Gastrocnemius medialis (tissue), 4 donors: Measurements from ENCODE around the gene PDE10A. TPM values are rescaled to one million over a fixed set of nuclear protein-coding genes. Genes with fewer than 3 reads are reported as not detected.

Experiments used
- ATAC-seq, 2 donors: fragments of 150-250 bp; one replicate each; pipeline ENCODE4 v1.9.1; 2016
- DNase-seq, 2 donors: peaks; one replicate each; pipeline ENCODE4 v3.0.0-alpha.2; 2019
- H3K27ac ChIP-seq, 4 donors: fragments of 200-600 bp; sonication (generic); 1 replicate in 1 of 4; 2 replicates in 3 of 4; pipeline ENCODE4 v1.5.1; 2016 to 2018; ENCODE audit warnings: mild to moderate bottlenecking in 2 of 4, moderate library complexity in 1 of 4
- H3K27me3 ChIP-seq, 3 donors: fragments of 200-600 bp; sonication (generic) in 2 of 3; 1 replicate in 1 of 3; 2 replicates in 2 of 3; pipeline versions ENCODE4 v1.5.1 to v1.6.0; 2016 to 2019; ENCODE audit warnings: mild to moderate bottlenecking in 1 of 3, moderate library complexity in 1 of 3
- H3K36me3 ChIP-seq, 2 donors: fragments of 200-600 bp; sonication (generic) in 1 of 2; one replicate each; pipeline ENCODE4 v1.5.1; 2017 to 2018
- H3K4me1 ChIP-seq, 2 donors: fragments of 200-600 bp; sonication (generic) in 1 of 2; one replicate each; pipeline ENCODE4 v1.5.1; 2016 to 2017; ENCODE audit warnings: mild to moderate bottlenecking in 2 of 2
- H3K4me3 ChIP-seq, 4 donors: fragments of 200-600 bp; sonication (generic) in 3 of 4; 1 replicate in 1 of 4; 2 replicates in 3 of 4; pipeline ENCODE4 v1.5.1; 2016 to 2019; ENCODE audit warnings: mild to moderate bottlenecking in 2 of 4
- H3K9me3 ChIP-seq, 3 donors: fragments of 200-600 bp; sonication (generic) in 2 of 3; 1 replicate in 1 of 3; 2 replicates in 2 of 3; pipeline ENCODE4 v1.5.1; 2016 to 2019
- CTCF ChIP-seq, 5 experiments: fragments of 450-650 bp in 3 of 5; fragments of 200-600 bp in 2 of 5; sonication (generic) in 2 of 5; IDR thresholded peaks in 4 of 5; conservative IDR thresholded peaks in 1 of 5; 1 replicate in 4 of 5; 2 replicates in 1 of 5; pipeline ENCODE4 v1.5.1; 2016 to 2019; ENCODE audit warnings: antibody characterized with exemption in 5 of 5, mild to moderate bottlenecking in 3 of 5, moderate library complexity in 3 of 5
- POLR2A ChIP-seq, 2 donors: fragments of 450-650 bp; IDR thresholded peaks; one replicate each; pipeline ENCODE4 v1.6.1; 2017; ENCODE audit warnings: antibody characterized with exemption in 2 of 2, mild to moderate bottlenecking in 2 of 2, moderate library complexity in 2 of 2
- in situ Hi-C, 4 donors: fragments of 200-750 bp; cut with MboI; loops; one replicate each; pipeline versions ENCODE4 v1.15.0 to v1.8.0; 2017; ENCODE audit warnings: low sequenced_read_pairs in 4 of 4
- intact Hi-C: fragments of 100-400 bp; cut with DNase I; formaldehyde crosslinking; loops from one replicate; pipeline ENCODE4 v1.15.1; 2023; ENCODE audit warnings: low total_unique reads
- total RNA-seq, 4 donors: library from RNA; depleted of rRNA; stranded (reverse); fragments of >200 nt; gene quantifications; one replicate each; pipeline versions ENCODE4 v1.1.0 to v1.2.3, GENCODE V29; 2016

The PDE10A gene
- 1 to 10 TPM in 3 of 4 donors, under 1 TPM in 1; 0.24 to 1.5 (median 1.2) TPM for total RNA-seq

GRCh38 chr6:165662749-165663376 lies at the start of gene PDE10A:
PDE10A (minus strand) TSS chr6:165663241; CDS start chr6:165662811, 430 bp downstream.
- Histone ChIP-seq H3K27ac (peak within 1 kb of the TSS; percentile 49 to 62 (median 53)), H3K27me3 (peaks cover 41 to 62% (median 61%) of the 10 kb centered on the region in 3 donors), H3K36me3 (no peaks in the 10 kb centered on the region), H3K4me1 (peaks cover 17 to 31% of the 10 kb centered on the region in 2 donors), H3K4me3 (peak within 1 kb of the TSS; percentile 62 to 63 (median 62)), H3K9me3 (no peaks in the 10 kb centered on the region)
- intact Hi-C loops: loop anchor here (5.0 kb wide), 1 partner anchor 221 kb away; no protein-coding TSS in a partner anchor
- TF ChIP-seq CTCF (IDR thresholded peaks at IDR 0.05 in 4 of 5, conservative IDR thresholded peaks at IDR 0.05 in 1 of 5) (no peak), POLR2A (IDR thresholded peaks at IDR 0.05) (no peak)
- ATAC-seq: peak; percentile 48 to 50
- no peak for DNase-seq
- in situ Hi-C loops: no loop called here

- DNase-seq: no peak
- Histone ChIP-seq H3K4me1 (no peaks in the 10 kb centered on the region), H3K27me3 (no peaks in the 10 kb centered on the region), H3K9me3 (no peaks in the 10 kb centered on the region), H3K36me3 (no peaks in the 10 kb centered on the region), H3K27ac (no peak overlapping the region), H3K4me3 (no peak overlapping the region)
- TF ChIP-seq CTCF (IDR thresholded peaks at IDR 0.05 in 4 of 5, conservative IDR thresholded peaks at IDR 0.05 in 1 of 5) (no peak), POLR2A (IDR thresholded peaks at IDR 0.05) (no peak)
- no peak for ATAC-seq
- in situ Hi-C loops: no loop called here
- intact Hi-C loops: no loop called here
Measured at GRCh38 chr6:165708985-165709576, 46.0 kb upstream of the PDE10A start.

GRCh38 chr6:165707067-165707853 lies 44.2 kb upstream of the PDE10A start:
- DNase-seq (no peak), ATAC-seq (no peak)
- in situ Hi-C loops: no loop called here
- TF ChIP-seq CTCF (IDR thresholded peaks at IDR 0.05 in 4 of 5, conservative IDR thresholded peaks at IDR 0.05 in 1 of 5) (no peak), POLR2A (IDR thresholded peaks at IDR 0.05) (no peak)
- Histone ChIP-seq H3K9me3 (no peaks in the 10 kb centered on the region), H3K36me3 (no peaks in the 10 kb centered on the region), H3K27ac (no peak overlapping the region), H3K4me3 (no peak overlapping the region), H3K4me1 (no peaks in the 10 kb centered on the region), H3K27me3 (no peaks in the 10 kb centered on the region)
- intact Hi-C loops: no loop called here

- DNase-seq (no peak), ATAC-seq (no peak)
- Histone ChIP-seq H3K9me3 (no peaks in the 10 kb centered on the region), H3K27ac (no peak overlapping the region), H3K4me1 (no peaks in the 10 kb centered on the region), H3K27me3 (no peaks in the 10 kb centered on the region), H3K4me3 (no peak overlapping the region), H3K36me3 (no peaks in the 10 kb centered on the region)
- TF ChIP-seq CTCF (IDR thresholded peaks at IDR 0.05 in 4 of 5, conservative IDR thresholded peaks at IDR 0.05 in 1 of 5) (no peak), POLR2A (IDR thresholded peaks at IDR 0.05) (no peak)
- intact Hi-C loops (no loop called here), in situ Hi-C loops (no loop called here)
Measured at GRCh38 chr6:165705941-165706340, 42.9 kb upstream of the PDE10A start.
